Measurements from ENCODE around the gene LRRC28. TPM values are rescaled to one million over a fixed set of nuclear protein-coding genes. Genes with fewer than 3 reads are reported as not detected.

LRRC28 gene
- total RNA-seq, 3 donors from 2014 or later: 24.3 to 52.2 (median 44.3) TPM

GRCh38 chr15:99368743-99369142 is 117.5 kb downstream of the LRRC28 start:
- no peak overlapping the region for H3K27ac ChIP-seq
- H3K4me3 ChIP-seq: no peak overlapping the region
- H3K4me1 ChIP-seq: no peaks in the 10 kb centered on the region
- no peaks in the 10 kb centered on the region for H3K27me3 ChIP-seq
- H3K36me3 ChIP-seq: no peaks in the 10 kb centered on the region
- TF ChIP-seq POLR2AphosphoS5 (IDR thresholded peaks at IDR 0.05) (no peak), POLR2A (IDR thresholded peaks at IDR 0.05) (no peak), CTCF (IDR thresholded peaks at IDR 0.05) (no peak)
- intact Hi-C loops (cut with DNase I; ENCODE audit: low total_unique reads): no loop called here
- peaks cover 0 to 8% of the 10 kb centered on the region in 2 donors for H3K9me3 ChIP-seq
- no peak for DNase-seq (ENCODE audit: low spot score in 2 of 2)

GRCh38 chr15:99369196-99369595 is 117.9 kb downstream of the LRRC28 start:
- Histone ChIP-seq H3K4me1 (no peaks in the 10 kb centered on the region), H3K9me3 (peaks cover under 1 to 8% of the 10 kb centered on the region in 2 donors), H3K4me3 (no peak overlapping the region), H3K27ac (no peak overlapping the region), H3K27me3 (no peaks in the 10 kb centered on the region), H3K36me3 (no peaks in the 10 kb centered on the region)
- DNase-seq (ENCODE audit: low spot score in 2 of 2): no peak
- intact Hi-C loops (cut with DNase I; ENCODE audit: low total_unique reads): no loop called here
- TF ChIP-seq POLR2AphosphoS5 (IDR thresholded peaks at IDR 0.05): no peak
- TF ChIP-seq CTCF (IDR thresholded peaks at IDR 0.05): no peak
- no peak for TF ChIP-seq POLR2A (IDR thresholded peaks at IDR 0.05)

GRCh38 chr15:99371180-99372103 is 120.2 kb downstream of the LRRC28 start:
- no peaks in the 10 kb centered on the region for H3K4me1 ChIP-seq
- DNase-seq (ENCODE audit: low spot score in 2 of 2): no peak
- peaks cover 6 to 9% of the 10 kb centered on the region in 2 donors for H3K9me3 ChIP-seq
- H3K27me3 ChIP-seq: no peaks in the 10 kb centered on the region
- peak overlapping the region in 1 of 2 donors; percentile 41 for H3K27ac ChIP-seq
- H3K36me3 ChIP-seq: no peaks in the 10 kb centered on the region
- intact Hi-C loops (cut with DNase I; ENCODE audit: low total_unique reads): no loop called here
- no peak overlapping the region for H3K4me3 ChIP-seq
- no peak for TF ChIP-seq CTCF (IDR thresholded peaks at IDR 0.05)
- no peak for TF ChIP-seq POLR2A (IDR thresholded peaks at IDR 0.05)
- no peak for TF ChIP-seq POLR2AphosphoS5 (IDR thresholded peaks at IDR 0.05)

- H3K36me3 ChIP-seq: no peaks in the 10 kb centered on the region
- no peak overlapping the region for H3K4me3 ChIP-seq
- DNase-seq (ENCODE audit: low spot score in 2 of 2): no peak
- no peak overlapping the region for H3K27ac ChIP-seq
- no peaks in the 10 kb centered on the region for H3K4me1 ChIP-seq
- no peaks in the 10 kb centered on the region for H3K9me3 ChIP-seq
- intact Hi-C loops (cut with DNase I; ENCODE audit: low total_unique reads): no loop called here
- no peaks in the 10 kb centered on the region for H3K27me3 ChIP-seq
- no peak for TF ChIP-seq CTCF (IDR thresholded peaks at IDR 0.05)
- TF ChIP-seq POLR2AphosphoS5 (IDR thresholded peaks at IDR 0.05): no peak
- no peak for TF ChIP-seq POLR2A (IDR thresholded peaks at IDR 0.05)
These were observed 133.9 kb downstream of the LRRC28 start for GRCh38 chr15:99385005-99385669.

GRCh38 chr15:99385865-99386264 is 134.6 kb downstream of the LRRC28 start:
- DNase-seq (ENCODE audit: low spot score in 2 of 2): no peak
- Histone ChIP-seq H3K27ac (no peak overlapping the region), H3K4me1 (no peaks in the 10 kb centered on the region), H3K4me3 (no peak overlapping the region), H3K9me3 (no peaks in the 10 kb centered on the region), H3K36me3 (no peaks in the 10 kb centered on the region), H3K27me3 (no peaks in the 10 kb centered on the region)
- intact Hi-C loops (cut with DNase I; ENCODE audit: low total_unique reads): no loop called here
- TF ChIP-seq POLR2A (IDR thresholded peaks at IDR 0.05) (no peak), CTCF (IDR thresholded peaks at IDR 0.05) (no peak), POLR2AphosphoS5 (IDR thresholded peaks at IDR 0.05) (no peak)

Measured in breast epithelium (tissue), 4 donors.